HG03159 (cell line): Measurements from ENCODE around the gene AGAP3.

Experiments used
- ATAC-seq: cut with Tn5 transposase; IDR thresholded peaks from one replicate; pipeline ENCODE4 v1.9.1; 2021; ENCODE audit warnings: mild to moderate bottlenecking, moderate library complexity; ENCODE audit not compliant: unreplicated experiment

AGAP3 gene

GRCh38 chr7:151179287-151179860 is 93.1 kb downstream of the AGAP3 start:
- no peak for ATAC-seq

- ATAC-seq = no peak
Observed at GRCh38 chr7:151179946-151180345, 93.7 kb downstream of the AGAP3 start.

GRCh38 chr7:151181011-151181431 is 94.7 kb downstream of the AGAP3 start:
- no peak for ATAC-seq

- no peak for ATAC-seq
Observed at GRCh38 chr7:151185762-151186639, 99.7 kb downstream of the AGAP3 start.

- ATAC-seq = no peak
Observed at GRCh38 chr7:151186640-151187408, 100.5 kb downstream of the AGAP3 start, which contains the start of gene ASB10. Gene ASB10, minus strand, starts transcription at chr7:151187250. Its CDS starts 120 bp downstream, at chr7:151187130.

- no peak for ATAC-seq
Observed at GRCh38 chr7:151187409-151188251, 101.4 kb downstream of the AGAP3 start.

- ATAC-seq = no peak
Observed at GRCh38 chr7:151188252-151188542, 101.9 kb downstream of the AGAP3 start.

GRCh38 chr7:151189038-151189437 is 102.8 kb downstream of the AGAP3 start:
- ATAC-seq = no peak

GRCh38 chr7:151191544-151191943 is 105.3 kb downstream of the AGAP3 start:
- ATAC-seq = no peak

- ATAC-seq = no peak
Observed at GRCh38 chr7:151192002-151192539, 105.8 kb downstream of the AGAP3 start.

- ATAC-seq = no peak
Observed at GRCh38 chr7:151193203-151193978, 107.1 kb downstream of the AGAP3 start.
